SK-N-MC (cell line): ENCODE measurements around the gene NRP1.

ENCODE experiments used
- DNase-seq: peaks from one replicate; pipeline ENCODE4 v3.0.0-alpha.2; 2011; ENCODE audit warnings: low read depth, low spot score
- H3K27ac ChIP-seq: fragments of 200-600 bp; sonication (generic); 2 replicates; pipeline ENCODE4 v1.5.1; 2016; ENCODE audit warnings: mixed run types
- H3K36me3 ChIP-seq: fragments of 200-600 bp; sonication (generic); 2 replicates; pipeline ENCODE4 v1.6.1; 2017; ENCODE audit warnings: antibody characterized with exemption, low read length, mixed read lengths; ENCODE audit not compliant: insufficient read depth
- H3K4me3 ChIP-seq: fragments of 200-600 bp; sonication (generic); 2 replicates; pipeline ENCODE4 v1.5.1; 2016
- H3K9ac ChIP-seq: fragments of 200-600 bp; sonication (generic); 2 replicates; pipeline ENCODE4 v1.8.0; 2017; ENCODE audit warnings: mixed run types, mixed read lengths; ENCODE audit not compliant: insufficient read length
- H3K9me3 ChIP-seq: fragments of 200-600 bp; sonication (generic); 2 replicates; pipeline ENCODE4 v1.6.1; 2017; ENCODE audit warnings: low read depth, mild to moderate bottlenecking, antibody characterized with exemption, low read length, moderate library complexity, mixed read lengths
- EZH2 ChIP-seq: fragments of 200-600 bp; sonication (generic); IDR thresholded peaks from one replicate; pipeline ENCODE4 v1.6.1; 2017; ENCODE audit warnings: antibody characterized with exemption
- FOXP2 ChIP-seq: optimal IDR thresholded peaks from 2 replicates; pipeline ENCODE3; 2011; ENCODE audit warnings: mild to moderate bottlenecking, moderate library complexity; ENCODE audit not compliant: insufficient read depth; ENCODE audit errors: extremely low read length, control extremely low read depth
- POLR2AphosphoS5 ChIP-seq: IDR thresholded peaks from 2 replicates; pipeline ENCODE4 v1.6.1; 2012; ENCODE audit warnings: mild to moderate bottlenecking, low read depth, low read length, borderline replicate concordance

Gene NRP1

GRCh38 chr10:33155720-33156638 lies 178.5 kb downstream of the NRP1 start:
- Histone ChIP-seq H3K4me3 (no peak overlapping the region), H3K9ac (no peak overlapping the region), H3K27ac (no peak overlapping the region), H3K36me3 (no peaks in the 10 kb centered on the region), H3K9me3 (no peaks in the 10 kb centered on the region)
- TF ChIP-seq POLR2AphosphoS5 (no peak), FOXP2 (no peak), EZH2 (no peak)
- no peak for DNase-seq

- Histone ChIP-seq H3K27ac (no peak overlapping the region), H3K36me3 (no peaks in the 10 kb centered on the region), H3K4me3 (no peak overlapping the region), H3K9ac (no peak overlapping the region), H3K9me3 (no peaks in the 10 kb centered on the region)
- no peak for DNase-seq
- TF ChIP-seq EZH2 (no peak), FOXP2 (no peak), POLR2AphosphoS5 (no peak)
Observed at GRCh38 chr10:33154590-33154989, 179.9 kb downstream of the NRP1 start.

- TF ChIP-seq FOXP2 (no peak), EZH2 (no peak), POLR2AphosphoS5 (no peak)
- no peak for DNase-seq
- no peaks in the 10 kb centered on the region for H3K9me3 ChIP-seq
- H3K36me3 ChIP-seq, result no peaks in the 10 kb centered on the region
- no peak overlapping the region for H3K9ac ChIP-seq
- no peak overlapping the region for H3K4me3 ChIP-seq
- no peak overlapping the region for H3K27ac ChIP-seq
Observed at GRCh38 chr10:33153968-33154327, 180.5 kb downstream of the NRP1 start.

DNA sequence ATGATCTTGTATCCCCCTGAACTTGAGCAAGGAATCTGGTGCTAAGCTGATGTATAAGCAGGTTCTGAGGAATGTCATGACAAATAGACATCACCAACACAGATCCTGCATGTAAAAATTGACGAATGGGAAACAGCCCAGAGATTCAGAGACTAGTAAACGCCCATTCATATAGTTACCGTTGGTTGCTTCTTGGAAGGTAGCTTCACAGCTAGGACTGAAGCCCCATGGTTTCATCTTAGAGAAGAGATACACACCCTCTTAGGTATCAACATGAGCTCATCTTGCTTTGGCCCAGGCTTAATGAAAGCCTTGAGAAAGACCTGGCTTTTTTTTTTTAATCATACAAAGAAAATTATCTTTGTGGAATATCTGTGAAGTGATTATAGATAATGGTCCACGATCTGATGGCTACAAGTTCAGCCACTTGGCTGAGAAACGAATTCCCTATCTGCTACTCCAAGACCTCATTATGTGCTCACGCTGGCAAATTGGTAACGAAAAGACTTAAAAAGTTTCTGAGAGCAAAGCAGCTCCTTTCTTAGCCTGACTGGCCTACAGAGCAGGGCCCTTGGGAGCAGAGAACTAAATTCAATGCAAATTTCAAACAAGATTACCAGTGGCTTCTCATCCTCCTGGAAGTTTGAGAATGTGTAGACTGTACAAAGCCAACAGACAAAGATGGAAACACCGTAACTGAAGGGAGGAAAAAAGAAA lies 181.1 kb downstream of the NRP1 start:
- Histone ChIP-seq H3K36me3 (no peaks in the 10 kb centered on the region), H3K4me3 (no peak overlapping the region), H3K9me3 (no peaks in the 10 kb centered on the region), H3K9ac (no peak overlapping the region), H3K27ac (no peak overlapping the region)
- DNase-seq, result no peak
- no peak for TF ChIP-seq POLR2AphosphoS5
- TF ChIP-seq FOXP2, result no peak
- TF ChIP-seq EZH2, result no peak

- Histone ChIP-seq H3K9me3 (no peaks in the 10 kb centered on the region), H3K9ac (no peak overlapping the region), H3K36me3 (no peaks in the 10 kb centered on the region), H3K27ac (no peak overlapping the region), H3K4me3 (no peak overlapping the region)
- DNase-seq, result no peak
- TF ChIP-seq POLR2AphosphoS5 (no peak), FOXP2 (no peak), EZH2 (no peak)
Observed at GRCh38 chr10:33152750-33153149, 181.7 kb downstream of the NRP1 start.

DNA sequence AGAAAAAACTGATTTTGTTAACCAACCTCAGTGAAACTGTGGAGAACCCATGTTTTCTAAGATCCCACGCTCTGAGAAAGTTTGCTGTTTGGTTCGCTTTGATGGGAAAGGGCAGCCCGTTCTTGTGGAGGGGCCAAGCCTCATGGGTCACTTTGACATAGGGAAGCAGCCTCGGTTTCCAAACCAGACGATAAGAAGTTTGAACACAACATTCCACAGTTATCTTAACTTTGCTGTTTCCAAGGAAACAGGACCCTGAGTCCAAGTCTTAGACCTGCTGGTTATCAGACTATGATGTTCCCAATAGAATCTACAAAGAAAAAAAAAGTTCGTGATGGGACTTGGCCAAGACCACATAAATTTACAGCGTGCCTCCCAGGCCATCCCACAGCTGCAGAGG lies 182.3 kb downstream of the NRP1 start:
- DNase-seq, result no peak
- TF ChIP-seq POLR2AphosphoS5 (no peak), EZH2 (no peak), FOXP2 (no peak)
- Histone ChIP-seq H3K4me3 (no peak overlapping the region), H3K9me3 (no peaks in the 10 kb centered on the region), H3K36me3 (no peaks in the 10 kb centered on the region), H3K9ac (no peak overlapping the region), H3K27ac (no peak overlapping the region)

- no peak for TF ChIP-seq FOXP2
- no peak for TF ChIP-seq EZH2
- no peak for TF ChIP-seq POLR2AphosphoS5
- no peak overlapping the region for H3K27ac ChIP-seq
Observed at GRCh38 chr10:33151344-33151864, 183.1 kb downstream of the NRP1 start.

GRCh38 chr10:33150889-33151288 lies 183.6 kb downstream of the NRP1 start:
- DNase-seq, result no peak

More at GRCh38 chr10:33151344-33151864, 183.1 kb downstream of the NRP1 start:
- H3K9me3 ChIP-seq, result no peaks in the 10 kb centered on the region
- no peak overlapping the region for H3K9ac ChIP-seq
- no peak overlapping the region for H3K4me3 ChIP-seq
- no peak for DNase-seq
- H3K36me3 ChIP-seq, result no peaks in the 10 kb centered on the region

More at GRCh38 chr10:33150889-33151288, 183.6 kb downstream of the NRP1 start:
- Histone ChIP-seq H3K4me3 (no peak overlapping the region), H3K9me3 (no peaks in the 10 kb centered on the region), H3K9ac (no peak overlapping the region), H3K36me3 (no peaks in the 10 kb centered on the region), H3K27ac (no peak overlapping the region)
- TF ChIP-seq POLR2AphosphoS5 (no peak), FOXP2 (no peak), EZH2 (no peak)
